Fibroblast of gingiva (primary cell): ENCODE results near the gene VN1R5.

Source experiments
- DNase-seq: peaks from one replicate; pipeline ENCODE4 v3.0.0-alpha.2; 2011; ENCODE audit warnings: low read depth

VN1R5 gene

GRCh38 chr1:247301176-247301540 lies 45.3 kb downstream of the VN1R5 start:
- DNase-seq: no peak

GRCh38 chr1:247303216-247303615 lies 47.3 kb downstream of the VN1R5 start:
- DNase-seq: no peak

GRCh38 chr1:247304031-247304430 lies 48.2 kb downstream of the VN1R5 start:
- no peak for DNase-seq
